Fibroblast of lung (primary cell): ENCODE measurements around the gene TUBB4B. TPM values are rescaled to one million over a fixed set of nuclear protein-coding genes. Genes with fewer than 3 reads are reported as not detected.

Experiments used
- DNase-seq, 2 donors: peaks; one replicate each; pipeline versions ENCODE4 v3.0.0 to v3.0.0-alpha.2; 2010; ENCODE audit warnings: low read depth in 2 of 2
- H2AFZ ChIP-seq: 2 replicates; pipeline ENCODE4 v1.5.1; 2012; ENCODE audit warnings: low read length, control low read depth, inconsistent platforms
- H3K27ac ChIP-seq: 2 replicates; pipeline ENCODE4 v1.5.1; 2011; ENCODE audit warnings: low read length, control low read depth; ENCODE audit not compliant: insufficient read depth
- H3K27me3 ChIP-seq: 2 replicates; pipeline ENCODE4 v1.5.1; 2011; ENCODE audit warnings: mild to moderate bottlenecking, low read length; ENCODE audit not compliant: control insufficient read depth, insufficient read depth
- H3K36me3 ChIP-seq: 2 replicates; pipeline ENCODE4 v1.5.1; 2011; ENCODE audit warnings: low read length; ENCODE audit not compliant: control insufficient read depth, insufficient read depth
- H3K4me1 ChIP-seq: 2 replicates; pipeline ENCODE4 v1.5.1; 2011; ENCODE audit warnings: low read length; ENCODE audit not compliant: control insufficient read depth, insufficient read depth; ENCODE audit errors: extremely low read depth
- H3K4me2 ChIP-seq: 2 replicates; pipeline ENCODE4 v1.5.1; 2011; ENCODE audit warnings: low read length, control low read depth; ENCODE audit not compliant: insufficient read depth; ENCODE audit errors: extremely low read depth
- H3K4me3 ChIP-seq, 4 experiments: fragments of 200-600 bp in 1 of 4; sonication (generic) in 1 of 4; replicated peaks in 1 of 4; 2 replicates each; pipeline ENCODE4 v1.5.1; 2011 to 2016; ENCODE audit warnings: low read length in 4 of 4, low read depth in 3 of 4, mild to moderate bottlenecking in 3 of 4, control low read depth in 2 of 4, inconsistent platforms in 1 of 4, mixed read lengths in 1 of 4; ENCODE audit not compliant: insufficient read depth in 1 of 4; ENCODE audit errors: control extremely low read depth in 1 of 4
- H3K79me2 ChIP-seq: 2 replicates; pipeline ENCODE4 v1.5.1; 2012; ENCODE audit warnings: mild to moderate bottlenecking, low read length, inconsistent platforms; ENCODE audit not compliant: control insufficient read depth, insufficient read depth
- H3K9ac ChIP-seq: 2 replicates; pipeline ENCODE4 v1.5.1; 2011; ENCODE audit warnings: mild to moderate bottlenecking, low read length, control low read depth; ENCODE audit not compliant: insufficient read depth
- H3K9me3 ChIP-seq: 2 replicates; pipeline ENCODE4 v1.5.1; 2012; ENCODE audit warnings: low read depth, low read length; ENCODE audit not compliant: control insufficient read depth, insufficient read depth
- H4K20me1 ChIP-seq: 2 replicates; pipeline ENCODE4 v1.5.1; 2011; ENCODE audit warnings: low read length; ENCODE audit not compliant: control insufficient read depth, insufficient read depth; ENCODE audit errors: extremely low read depth
- CTCF ChIP-seq, 2 donors: IDR thresholded peaks in 1 of 2; conservative IDR thresholded peaks in 1 of 2; 1 replicate in 1 of 2; 2 replicates in 1 of 2; pipeline ENCODE4 v1.5.1; 2011 to 2012; ENCODE audit warnings: low read length in 2 of 2, control low read depth in 1 of 2, inconsistent platforms in 1 of 2, low read depth in 1 of 2, mild to moderate bottlenecking in 1 of 2
- EZH2 ChIP-seq: IDR thresholded peaks from 2 replicates; pipeline ENCODE4 v1.5.1; 2012; ENCODE audit warnings: low read length, control low read depth, mild to moderate bottlenecking; ENCODE audit errors: missing control alignments
- polyA plus RNA-seq, 2 donors: library from polyadenylated mRNA; depleted of rRNA in 1 of 2; stranded (reverse) in 1 of 2; unstranded in 1 of 2; fragments of >200 nt; gene quantifications; 2 replicates each; pipeline ENCODE4 v1.2.1, GENCODE V29; 2011 to 2012; ENCODE audit warnings: missing spikeins in 1 of 2
- total RNA-seq: library from RNA; depleted of rRNA; stranded (reverse); fragments of >200 nt; gene quantifications from 2 replicates; pipeline ENCODE4 v1.2.1, GENCODE V29; 2014

The TUBB4B gene
- total and polyA plus RNA-seq, 2 donors (not counting 1 experiment from before 2014, with no cell fraction given) = 111 to 332 TPM

GRCh38 chr9:137272241-137273094 lies 31.4 kb downstream of the TUBB4B start:
- H3K27ac ChIP-seq = no peak overlapping the region
- DNase-seq = no peak
- H3K36me3 ChIP-seq = peaks cover 29% of the 10 kb centered on the region

GRCh38 chr9:137273095-137273490 lies 32.0 kb downstream of the TUBB4B start:
- Histone ChIP-seq H3K4me3 (no peak overlapping the region), H3K27ac (no peak overlapping the region), H2AFZ (no peak overlapping the region), H3K27me3 (no peaks in the 10 kb centered on the region), H3K79me2 (no peaks in the 10 kb centered on the region), H3K9ac (no peak overlapping the region), H3K4me2 (no peak overlapping the region), H4K20me1 (no peaks in the 10 kb centered on the region), H3K9me3 (no peaks in the 10 kb centered on the region), H3K4me1 (peaks cover 21% of the 10 kb centered on the region), H3K36me3 (peaks cover 27% of the 10 kb centered on the region)
- no peak for DNase-seq
- TF ChIP-seq EZH2 (no peak), CTCF (conservative IDR thresholded peaks at IDR 0.05 in 1 of 2, IDR thresholded peaks at IDR 0.05 in 1 of 2; ENCODE audit: low read depth in 1 of 2, low read length in 2 of 2) (no peak)

More at GRCh38 chr9:137272241-137273094, 31.4 kb downstream of the TUBB4B start:
- Histone ChIP-seq H3K9ac (no peak overlapping the region), H3K4me1 (peaks cover 21% of the 10 kb centered on the region), H3K9me3 (no peaks in the 10 kb centered on the region), H3K27me3 (no peaks in the 10 kb centered on the region), H3K4me3 (no peak overlapping the region), H2AFZ (no peak overlapping the region), H3K79me2 (no peaks in the 10 kb centered on the region), H3K4me2 (no peak overlapping the region), H4K20me1 (no peaks in the 10 kb centered on the region)
- TF ChIP-seq EZH2 (no peak), CTCF (conservative IDR thresholded peaks at IDR 0.05 in 1 of 2, IDR thresholded peaks at IDR 0.05 in 1 of 2; ENCODE audit: low read depth in 1 of 2, low read length in 2 of 2) (no peak)

GRCh38 chr9:137273611-137274320 lies 32.7 kb downstream of the TUBB4B start:
- H4K20me1 ChIP-seq = no peaks in the 10 kb centered on the region
- peaks cover 27% of the 10 kb centered on the region for H3K36me3 ChIP-seq
- no peak overlapping the region for H3K4me2 ChIP-seq
- no peak overlapping the region for H2AFZ ChIP-seq
- H3K4me1 ChIP-seq = peaks cover 18% of the 10 kb centered on the region
- no peak overlapping the region for H3K4me3 ChIP-seq
- peaks cover 4% of the 10 kb centered on the region for H3K79me2 ChIP-seq
- no peak overlapping the region for H3K9ac ChIP-seq
- H3K9me3 ChIP-seq = no peaks in the 10 kb centered on the region
- H3K27me3 ChIP-seq = no peaks in the 10 kb centered on the region
- H3K27ac ChIP-seq = no peak overlapping the region
- DNase-seq = no peak
- no peak for TF ChIP-seq CTCF (conservative IDR thresholded peaks at IDR 0.05 in 1 of 2, IDR thresholded peaks at IDR 0.05 in 1 of 2; ENCODE audit: low read depth in 1 of 2, low read length in 2 of 2)
- no peak for TF ChIP-seq EZH2
